ENCODE data around the gene HOXD10. TPM values are rescaled to one million over a fixed set of nuclear protein-coding genes. Genes with fewer than 3 reads are reported as not detected.

Gene HOXD10
- polyA plus RNA-seq (2012; ENCODE audit: insufficient read depth, insufficient read length): not detected

GRCh38 chr2:176115883-176116813 lies at the start of gene HOXD10:
Gene HOXD10 (plus strand): TSS chr2:176116778. CDS start chr2:176116834, 56 bp downstream.
- no peak within 1 kb of the TSS for H3K4me3 ChIP-seq (ENCODE audit: low read length)
- DNase-seq (ENCODE audit: low read depth, low spot score): no peak

DNA sequence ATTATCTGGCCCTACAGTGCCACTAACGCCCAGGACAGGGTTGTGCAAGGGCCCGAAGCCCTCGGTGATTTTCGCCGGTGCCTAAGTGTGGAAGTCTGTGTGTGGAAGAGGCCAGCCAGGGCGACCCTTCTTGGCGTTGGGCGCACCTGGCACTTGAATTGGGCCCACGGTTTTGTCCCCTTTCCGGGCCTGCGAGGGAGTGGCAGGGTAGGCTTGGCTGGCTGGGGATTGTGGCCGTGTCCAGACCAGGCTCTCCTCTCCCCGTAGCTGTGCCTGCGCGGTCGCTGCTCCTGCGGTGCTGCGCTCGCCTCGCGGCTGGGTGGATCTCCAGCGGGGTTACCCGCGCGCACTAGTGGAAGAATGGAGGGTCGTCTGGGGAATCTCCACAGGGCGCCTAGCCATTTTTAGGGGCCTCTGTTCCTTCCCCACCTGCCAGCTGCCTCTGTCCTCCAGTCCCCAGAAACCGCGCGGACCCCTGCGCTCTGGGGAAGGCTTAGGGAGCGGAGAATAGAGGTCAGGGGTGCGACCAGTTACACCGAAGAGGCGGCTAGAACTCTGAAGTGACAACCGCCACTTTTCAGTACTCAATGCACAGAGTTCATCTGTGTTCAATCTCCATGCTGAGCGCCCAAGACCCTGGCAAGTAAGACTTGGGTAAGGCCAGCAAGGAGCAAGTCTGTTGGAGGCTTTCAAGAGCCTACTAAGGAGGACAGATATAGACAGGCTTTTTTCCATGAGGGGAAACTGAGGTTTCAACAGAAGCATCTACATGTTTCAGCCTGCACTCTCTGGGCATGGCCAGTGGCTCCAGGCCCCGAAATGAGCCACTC lies 48.8 kb upstream of the HOXD10 start:
- no peak overlapping the region for H3K4me3 ChIP-seq (ENCODE audit: low read length)

GRCh38 chr2:176068419-176068832 lies 48.2 kb upstream of the HOXD10 start:
- H3K4me3 ChIP-seq (ENCODE audit: low read length): no peak overlapping the region
- DNase-seq (ENCODE audit: low read depth, low spot score): no peak

More for the DNA sequence above, 48.8 kb upstream of the HOXD10 start:
- no peak for DNase-seq (ENCODE audit: low read depth, low spot score)

- no peak for DNase-seq (ENCODE audit: low read depth, low spot score)
Measured at GRCh38 chr2:176071330-176072291, 45.0 kb upstream of the HOXD10 start.

GRCh38 chr2:176072292-176072669 lies 44.3 kb upstream of the HOXD10 start:
- H3K4me3 ChIP-seq (ENCODE audit: low read length): no peak overlapping the region
- no peak for DNase-seq (ENCODE audit: low read depth, low spot score)

More at GRCh38 chr2:176071330-176072291, 45.0 kb upstream of the HOXD10 start:
- H3K4me3 ChIP-seq (ENCODE audit: low read length): no peak overlapping the region

GRCh38 chr2:176072951-176073904 lies 43.4 kb upstream of the HOXD10 start:
- H3K4me3 ChIP-seq (ENCODE audit: low read length): no peak overlapping the region
- DNase-seq (ENCODE audit: low read depth, low spot score): no peak

DNA sequence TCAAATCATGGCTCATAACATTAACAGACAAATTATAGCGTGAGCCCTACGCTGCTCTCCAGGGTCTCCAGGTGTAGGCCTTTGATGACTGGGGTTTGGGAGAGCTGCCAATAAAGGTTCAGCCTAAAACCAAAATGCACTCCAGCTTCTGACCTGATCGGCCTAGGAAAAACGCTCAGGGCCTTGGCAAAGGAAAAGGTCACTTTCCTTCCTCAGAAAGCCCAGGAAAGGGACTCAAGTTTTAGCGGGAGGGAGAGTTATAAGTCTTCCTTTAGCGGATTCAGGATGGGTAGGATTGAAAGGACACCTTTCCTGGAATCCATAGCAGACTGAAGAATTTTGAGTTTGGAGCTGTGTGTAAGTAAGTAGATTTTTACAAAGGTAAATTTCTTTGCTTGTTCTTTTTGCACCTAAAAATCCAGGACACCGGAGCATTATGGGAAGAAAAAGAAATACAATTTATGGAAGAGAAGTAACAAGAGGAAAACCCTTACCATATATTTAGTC lies 41.6 kb upstream of the HOXD10 start:
- DNase-seq (ENCODE audit: low read depth, low spot score): no peak
- no peak overlapping the region for H3K4me3 ChIP-seq (ENCODE audit: low read length)

- no peak for DNase-seq (ENCODE audit: low read depth, low spot score)
- no peak overlapping the region for H3K4me3 ChIP-seq (ENCODE audit: low read length)
Measured at GRCh38 chr2:176075481-176075880, 41.1 kb upstream of the HOXD10 start.

- no peak for DNase-seq (ENCODE audit: low read depth, low spot score)
- H3K4me3 ChIP-seq (ENCODE audit: low read length): no peak overlapping the region
Measured at GRCh38 chr2:176076063-176076462, 40.5 kb upstream of the HOXD10 start.

- DNase-seq (ENCODE audit: low read depth, low spot score): no peak
- H3K4me3 ChIP-seq (ENCODE audit: low read length): no peak overlapping the region
Measured at GRCh38 chr2:176076796-176077195, 39.8 kb upstream of the HOXD10 start.

GRCh38 chr2:176078541-176079284 lies 37.9 kb upstream of the HOXD10 start:
- DNase-seq (ENCODE audit: low read depth, low spot score): no peak
- H3K4me3 ChIP-seq (ENCODE audit: low read length): no peak overlapping the region

GRCh38 chr2:176079285-176079830 lies 37.2 kb upstream of the HOXD10 start:
- no peak for DNase-seq (ENCODE audit: low read depth, low spot score)

GRCh38 chr2:176079831-176080539 lies 36.6 kb upstream of the HOXD10 start:
- H3K4me3 ChIP-seq (ENCODE audit: low read length): peak overlapping the region; percentile 17
- DNase-seq (ENCODE audit: low read depth, low spot score): peak; percentile 24

More at GRCh38 chr2:176079285-176079830, 37.2 kb upstream of the HOXD10 start:
- H3K4me3 ChIP-seq (ENCODE audit: low read length): peak overlapping the region; percentile 17

DNA sequence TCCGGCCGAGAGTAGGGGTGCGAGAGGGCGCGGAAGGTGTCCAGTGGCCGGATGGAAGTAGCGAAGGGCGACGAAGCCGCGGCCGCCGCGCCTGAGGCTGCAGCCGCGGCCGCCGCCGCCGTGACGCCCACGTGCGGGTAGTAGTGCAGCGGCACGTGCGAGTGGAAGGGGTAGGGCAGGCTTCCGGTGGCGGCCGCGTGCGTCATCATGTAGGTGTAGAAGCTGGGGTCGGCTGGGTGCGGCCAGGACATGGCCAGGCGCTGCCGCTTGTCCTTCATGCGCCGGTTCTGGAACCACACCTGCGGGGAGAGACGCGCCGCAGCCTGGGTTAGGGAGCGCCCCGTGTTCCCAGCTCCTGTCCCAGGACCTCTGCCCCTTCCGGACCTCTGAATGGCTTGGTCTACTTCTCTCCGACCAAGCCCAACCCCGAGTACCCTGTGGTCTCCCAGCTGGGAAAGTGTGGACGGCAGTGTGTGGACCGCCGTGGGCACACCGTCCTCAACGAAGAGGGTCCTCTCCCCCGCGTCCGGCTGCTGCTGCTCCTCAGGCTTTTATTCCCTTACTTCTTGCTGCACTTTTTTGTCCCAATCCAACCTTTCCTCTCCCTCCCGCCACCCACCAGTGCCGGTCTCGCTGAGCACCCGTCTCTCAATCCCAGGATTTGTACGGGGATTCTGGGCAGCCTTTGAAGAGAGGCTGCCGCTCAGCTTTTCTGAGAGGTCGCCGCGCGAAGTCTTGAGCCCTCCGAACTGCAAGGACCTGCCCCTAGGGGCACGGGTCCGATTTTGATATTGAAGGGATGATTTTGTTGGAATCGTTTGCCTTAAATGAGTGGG lies 35.8 kb upstream of the HOXD10 start:
- no peak for DNase-seq (ENCODE audit: low read depth, low spot score)
- H3K4me3 ChIP-seq (ENCODE audit: low read length): no peak overlapping the region

DNA sequence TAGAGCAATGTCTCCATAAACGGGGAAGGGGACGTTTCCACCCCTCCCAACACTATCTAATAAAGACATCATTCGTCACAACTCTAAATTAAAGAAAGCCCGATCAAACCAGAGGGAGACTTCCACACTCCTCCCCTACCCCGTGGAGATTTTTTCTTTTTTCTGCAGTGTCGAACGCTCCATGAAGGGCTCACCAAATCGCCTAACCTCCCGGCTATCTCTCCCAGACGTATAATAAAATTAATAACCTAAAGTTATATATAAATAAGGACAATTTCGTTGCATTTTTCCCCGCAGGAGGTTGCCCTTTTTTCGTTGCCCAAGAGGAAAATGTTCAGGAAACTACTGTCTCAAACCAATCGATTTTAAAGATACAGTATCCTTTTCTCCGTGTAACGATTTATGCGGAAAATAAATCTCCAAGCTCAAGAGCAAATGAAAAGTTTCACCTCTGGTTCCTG lies 35.2 kb upstream of the HOXD10 start:
- no peak for DNase-seq (ENCODE audit: low read depth, low spot score)
- no peak overlapping the region for H3K4me3 ChIP-seq (ENCODE audit: low read length)

All from Jurkat, Clone E6-1 (cell line).